Activated CD4-positive, CD25-positive, alpha-beta regulatory T cell treated with anti-CD3 and anti-CD28 coated beads, Interleukin-2, amount 50 U/mL, for 72 hours (primary cell): ENCODE results near the gene TSPAN5.

Source experiments
- DNase-seq: peaks from one replicate; pipeline ENCODE4 v3.0.0; 2021

Gene TSPAN5

GRCh38 chr4:98672583-98673287, 14.3 kb upstream of the TSPAN5 start:
- DNase-seq, result no peak

GRCh38 chr4:98671131-98671530, 12.7 kb upstream of the TSPAN5 start:
- no peak for DNase-seq

DNA sequence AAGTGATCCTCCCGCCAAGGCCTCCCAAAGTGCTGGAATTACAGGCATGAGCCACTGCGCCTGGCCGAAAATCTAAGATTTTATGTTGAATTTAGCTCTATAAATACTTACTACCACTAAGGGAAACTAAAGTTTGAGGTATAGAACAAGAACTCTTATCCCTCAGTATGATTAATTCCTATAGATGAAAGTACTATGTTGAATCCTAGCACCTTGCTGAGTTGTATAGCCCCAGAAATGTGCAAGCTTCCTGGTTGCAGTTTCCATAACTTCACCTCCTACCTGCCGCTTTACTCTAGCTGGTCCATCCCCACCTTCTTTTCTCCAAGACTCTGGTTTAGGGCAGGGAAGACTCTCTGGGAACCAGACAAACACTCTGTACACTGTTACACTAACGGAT, 11.8 kb upstream of the TSPAN5 start:
- DNase-seq, result no peak

GRCh38 chr4:98669577-98669976, 11.2 kb upstream of the TSPAN5 start:
- no peak for DNase-seq

DNA sequence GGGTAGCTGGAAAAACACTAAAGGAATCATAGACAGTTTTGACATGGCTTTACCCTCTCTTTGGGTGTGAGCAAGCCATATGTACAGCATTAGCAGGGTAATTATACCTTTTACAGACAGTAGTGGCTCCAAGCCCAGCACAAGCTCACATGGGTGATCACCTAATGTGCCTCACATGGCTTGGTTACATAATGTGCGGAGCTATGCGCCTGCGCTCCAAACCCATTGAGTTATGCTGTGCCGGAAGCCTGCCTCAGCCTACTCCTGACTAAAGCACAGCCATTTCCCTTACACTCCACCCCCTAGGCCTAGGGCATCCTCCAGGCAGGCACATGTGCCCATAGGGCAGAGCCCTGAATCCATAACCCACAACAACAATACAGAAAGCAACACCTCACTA, 6.5 kb upstream of the TSPAN5 start:
- DNase-seq, result no peak

- peak; percentile 52 for DNase-seq
These were observed 5.0 kb upstream of the TSPAN5 start for GRCh38 chr4:98663226-98664006.

DNA sequence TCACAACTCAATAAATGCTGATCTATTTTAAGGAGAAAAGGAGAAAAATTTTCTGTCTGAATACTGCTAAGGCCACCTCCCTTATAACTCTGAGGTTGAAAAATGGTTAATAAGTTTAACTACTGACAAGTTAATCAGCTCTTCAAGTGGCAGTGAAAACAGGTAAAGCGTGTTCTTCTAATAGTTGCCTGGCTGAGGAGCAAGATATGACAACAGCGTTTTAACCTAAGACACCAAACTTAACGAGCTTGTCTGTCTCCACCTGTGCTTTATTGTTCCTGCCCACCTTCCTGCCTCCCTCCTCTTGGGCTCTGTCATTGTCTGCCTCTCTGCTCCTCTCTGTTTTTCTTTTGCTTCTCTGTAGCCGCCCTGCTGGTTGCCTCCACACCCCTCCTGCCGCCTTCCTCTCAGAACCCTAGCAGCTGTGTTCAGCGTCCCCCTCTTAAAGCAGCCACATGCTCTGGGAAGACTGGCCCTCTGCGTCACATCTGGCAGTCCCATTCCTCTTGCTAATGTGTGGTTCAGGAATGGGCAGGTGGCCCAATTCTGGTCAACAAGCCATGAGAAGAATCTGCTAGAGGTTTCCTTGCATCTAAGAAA, 4.3 kb upstream of the TSPAN5 start:
- DNase-seq, result peak; percentile 45

GRCh38 chr4:98662055-98662453, 3.6 kb upstream of the TSPAN5 start:
- DNase-seq, result no peak

- no peak for DNase-seq
These were observed 3.1 kb upstream of the TSPAN5 start for GRCh38 chr4:98661371-98662054.

- DNase-seq, result no peak
These were observed 1.5 kb upstream of the TSPAN5 start for GRCh38 chr4:98659741-98660462.

DNA sequence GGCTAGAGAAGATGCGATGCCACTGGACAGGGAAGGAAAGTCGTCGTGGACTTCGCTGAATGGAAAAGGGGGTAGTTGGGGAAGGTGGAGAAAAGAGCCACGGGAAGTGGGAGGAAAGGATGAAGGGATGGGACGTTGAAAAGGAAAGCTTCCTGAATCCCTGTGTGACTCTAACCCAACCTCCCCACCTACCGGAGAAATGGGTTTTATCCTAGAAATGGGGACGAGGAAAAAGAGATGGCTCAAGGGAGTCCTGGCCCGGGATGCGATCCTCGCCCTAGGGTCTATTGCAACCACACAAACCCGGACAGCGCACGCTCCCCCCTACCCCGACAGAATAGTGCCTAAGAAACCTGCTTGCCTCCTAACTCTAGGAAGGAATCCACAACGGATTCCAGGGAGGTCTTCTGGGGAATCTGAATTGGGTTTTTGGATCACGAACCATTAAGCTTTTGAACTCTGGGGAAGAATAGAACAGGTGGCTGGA, 738 bp upstream of the TSPAN5 start:
- no peak for DNase-seq

- peak; percentile 47 for DNase-seq
These were observed 702 bp downstream of the TSPAN5 start for GRCh38 chr4:98657531-98658286.

DNA sequence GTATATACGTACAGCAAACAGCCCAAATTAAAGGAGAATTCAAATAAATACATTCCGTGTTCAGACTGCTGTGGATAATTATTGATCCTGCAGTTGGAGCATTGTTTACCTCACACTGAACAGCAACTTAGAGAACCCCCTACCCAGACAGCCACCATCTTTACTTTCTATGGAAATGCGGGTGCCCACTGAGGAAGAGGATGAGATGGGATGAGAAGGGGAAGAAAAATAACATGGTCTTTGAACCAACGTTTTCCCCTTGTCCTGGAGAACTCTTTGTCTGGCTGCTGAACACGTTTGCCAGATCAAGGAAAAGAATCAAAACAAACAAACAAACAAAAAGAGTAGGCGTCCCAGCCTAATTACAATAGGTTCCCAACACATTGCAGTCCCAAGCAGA, 1.5 kb downstream of the TSPAN5 start:
- DNase-seq, result no peak

GRCh38 chr4:98656443-98656842, 2.0 kb downstream of the TSPAN5 start:
- no peak for DNase-seq

- no peak for DNase-seq
These were observed 4.2 kb downstream of the TSPAN5 start for GRCh38 chr4:98653890-98654867.

DNA sequence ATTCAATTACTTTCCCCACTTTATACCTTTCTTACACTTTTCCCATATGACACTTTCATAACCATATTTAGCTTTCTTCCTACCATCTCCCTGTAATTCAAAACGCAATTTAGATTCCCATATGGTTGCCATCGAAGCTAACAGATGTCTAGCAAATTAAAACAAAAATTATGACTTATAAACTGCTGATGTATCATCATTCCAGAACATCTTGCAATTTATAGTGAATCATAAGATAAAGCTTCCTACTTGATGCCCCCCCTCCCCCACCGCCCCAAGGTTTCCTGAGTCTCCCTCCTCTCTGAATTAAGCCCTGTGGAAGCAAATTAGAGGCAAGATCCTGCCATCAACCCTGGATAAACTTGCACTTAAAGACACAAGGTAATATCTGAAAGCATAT, 5.4 kb downstream of the TSPAN5 start:
- no peak for DNase-seq

DNA sequence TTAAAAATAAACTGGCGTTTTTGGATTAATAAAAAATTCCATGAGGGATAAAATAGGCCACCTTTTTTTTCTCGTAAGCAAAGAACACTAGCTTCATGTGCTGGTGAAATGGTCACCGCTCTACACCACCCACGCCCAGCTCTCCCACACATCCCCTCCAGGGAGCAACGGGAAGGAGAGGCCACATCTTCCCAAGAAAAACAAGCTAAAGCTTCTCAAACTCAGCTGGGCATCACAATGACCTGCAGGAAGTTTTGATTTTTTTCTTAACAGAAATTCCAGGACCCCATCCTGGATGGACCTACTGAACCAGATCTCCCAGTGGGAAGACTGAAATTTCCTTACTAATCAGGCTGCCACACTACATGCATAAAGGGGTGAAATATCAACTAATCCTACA, 9.8 kb downstream of the TSPAN5 start:
- no peak for DNase-seq

DNA sequence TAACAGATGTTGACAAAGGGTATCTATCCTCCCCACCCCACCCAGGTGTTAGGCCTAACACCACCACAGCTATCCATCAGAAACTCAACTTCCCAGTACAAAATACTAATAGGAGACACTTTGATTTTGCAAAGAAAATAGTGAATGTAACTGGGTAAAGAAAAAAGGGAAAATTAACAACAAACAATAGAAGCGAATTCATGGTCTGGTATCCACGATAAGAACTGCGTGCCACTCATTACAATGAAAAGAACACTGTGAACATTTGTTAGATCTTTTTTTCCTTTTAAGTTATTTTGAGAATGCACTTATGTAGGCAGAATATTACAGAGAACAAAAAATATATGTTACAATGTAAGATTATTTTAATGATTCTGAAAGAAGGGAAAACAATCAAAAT, 12.0 kb downstream of the TSPAN5 start:
- no peak for DNase-seq

GRCh38 chr4:98645527-98645926, 12.9 kb downstream of the TSPAN5 start:
- DNase-seq, result no peak

DNA sequence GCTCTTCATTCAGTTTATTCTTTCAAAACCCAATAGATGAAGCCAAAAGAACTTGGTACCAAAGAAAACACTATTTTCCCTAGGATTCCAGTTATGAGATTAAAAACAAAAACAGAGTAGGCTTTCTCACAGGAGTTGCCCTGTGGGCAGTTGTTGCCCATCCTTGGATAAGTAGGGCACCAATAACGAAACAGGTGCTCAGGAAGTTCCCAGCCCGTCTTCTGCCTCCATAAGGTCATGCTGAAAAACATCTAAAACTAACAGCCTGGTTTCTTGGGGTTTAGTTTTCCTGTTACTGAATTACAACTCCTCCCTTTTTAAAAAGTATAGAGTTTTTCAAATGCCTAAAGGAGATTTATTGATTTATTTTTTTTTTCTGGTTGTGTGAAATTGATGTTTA, 14.7 kb downstream of the TSPAN5 start:
- DNase-seq, result no peak

DNA sequence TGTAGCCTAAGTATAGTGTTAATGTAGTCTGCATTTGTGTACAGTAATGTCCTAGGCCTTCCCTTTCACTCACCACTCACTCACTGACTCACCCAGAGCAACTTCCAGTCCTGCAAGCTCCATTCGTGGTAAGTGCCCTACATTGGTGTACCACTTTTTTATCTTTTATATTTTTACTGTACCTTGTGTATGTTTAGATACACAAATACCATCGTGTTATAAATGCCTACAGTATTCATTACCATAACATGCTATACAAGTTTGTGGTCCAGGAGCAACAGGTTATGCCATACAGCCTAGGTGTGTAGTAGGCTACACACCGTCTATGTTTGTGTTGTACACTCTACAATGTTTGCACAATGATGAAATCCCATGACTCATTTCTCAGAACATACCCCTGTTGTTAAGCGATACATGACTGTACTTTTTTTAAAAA, 15.4 kb downstream of the TSPAN5 start:
- DNase-seq, result no peak
